ENCODE results near the gene MSI2. TPM values are rescaled to one million over a fixed set of nuclear protein-coding genes. Genes with fewer than 3 reads are reported as not detected.
A peak's percentile ranks its signal among the peaks of the same experiment; 100 is the strongest.

Gene MSI2
- total RNA-seq, 2 donors from 2014 or later: 30.1 to 41.1 TPM

DNA sequence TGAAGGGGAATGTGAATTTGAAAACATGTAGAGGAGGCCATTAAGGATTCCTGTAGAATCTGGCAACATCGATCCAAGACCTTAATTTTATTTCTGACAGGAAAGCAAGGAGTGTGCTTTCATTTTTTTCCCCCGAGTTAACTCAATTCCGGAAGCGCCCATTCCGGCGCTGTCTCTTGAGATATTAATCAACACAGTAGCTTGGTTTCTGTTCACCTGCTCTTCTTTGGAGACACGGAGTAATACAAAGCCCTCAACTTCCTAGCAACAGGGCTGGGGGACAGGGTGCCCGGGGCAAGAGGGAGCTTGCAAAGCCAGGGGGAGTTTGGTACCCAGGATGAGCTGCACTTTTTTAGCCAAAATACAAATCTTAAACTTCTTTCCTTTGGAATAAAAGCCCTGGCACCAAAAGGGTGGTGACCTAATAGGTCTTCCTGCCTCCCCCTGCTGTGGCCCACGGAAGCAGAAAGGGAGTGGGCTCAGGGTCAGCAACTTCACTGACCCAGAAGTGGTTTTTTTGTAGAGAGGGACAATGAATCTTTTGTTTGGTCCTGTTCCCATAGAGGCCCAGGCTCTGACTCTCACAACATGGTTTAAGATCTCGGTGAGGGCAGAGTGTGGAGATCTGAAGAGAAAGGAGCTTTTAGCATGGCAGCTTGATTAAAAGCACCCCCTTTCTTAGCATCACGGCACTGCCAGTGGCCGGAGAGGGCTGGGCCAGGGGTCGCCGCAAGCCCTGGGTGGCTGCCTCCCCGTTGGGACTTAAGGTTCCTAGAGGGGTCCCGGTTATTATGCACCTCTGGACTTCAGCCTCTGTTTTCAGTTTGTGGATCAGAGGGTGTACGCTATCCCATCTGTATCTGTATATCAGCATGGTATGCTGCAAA is 281.4 kb downstream of the MSI2 start:
- Histone ChIP-seq H3K4me1 (peaks cover 0 to 78% of the 10 kb centered on the region in 2 donors), H3K36me3 (no peaks in the 10 kb centered on the region), H3K27ac (peak overlapping the region; percentile 40 to 49), H3K4me3 (no peak overlapping the region), H3K9me3 (no peaks in the 10 kb centered on the region), H3K27me3 (no peaks in the 10 kb centered on the region)
- no peak for DNase-seq (ENCODE audit: low spot score)
- TF ChIP-seq, protein P1, sequence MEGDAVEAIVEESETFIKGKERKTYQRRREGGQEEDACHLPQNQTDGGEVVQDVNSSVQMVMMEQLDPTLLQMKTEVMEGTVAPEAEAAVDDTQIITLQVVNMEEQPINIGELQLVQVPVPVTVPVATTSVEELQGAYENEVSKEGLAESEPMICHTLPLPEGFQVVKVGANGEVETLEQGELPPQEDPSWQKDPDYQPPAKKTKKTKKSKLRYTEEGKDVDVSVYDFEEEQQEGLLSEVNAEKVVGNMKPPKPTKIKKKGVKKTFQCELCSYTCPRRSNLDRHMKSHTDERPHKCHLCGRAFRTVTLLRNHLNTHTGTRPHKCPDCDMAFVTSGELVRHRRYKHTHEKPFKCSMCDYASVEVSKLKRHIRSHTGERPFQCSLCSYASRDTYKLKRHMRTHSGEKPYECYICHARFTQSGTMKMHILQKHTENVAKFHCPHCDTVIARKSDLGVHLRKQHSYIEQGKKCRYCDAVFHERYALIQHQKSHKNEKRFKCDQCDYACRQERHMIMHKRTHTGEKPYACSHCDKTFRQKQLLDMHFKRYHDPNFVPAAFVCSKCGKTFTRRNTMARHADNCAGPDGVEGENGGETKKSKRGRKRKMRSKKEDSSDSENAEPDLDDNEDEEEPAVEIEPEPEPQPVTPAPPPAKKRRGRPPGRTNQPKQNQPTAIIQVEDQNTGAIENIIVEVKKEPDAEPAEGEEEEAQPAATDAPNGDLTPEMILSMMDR (IDR thresholded peaks at IDR 0.05): no peak

DNA sequence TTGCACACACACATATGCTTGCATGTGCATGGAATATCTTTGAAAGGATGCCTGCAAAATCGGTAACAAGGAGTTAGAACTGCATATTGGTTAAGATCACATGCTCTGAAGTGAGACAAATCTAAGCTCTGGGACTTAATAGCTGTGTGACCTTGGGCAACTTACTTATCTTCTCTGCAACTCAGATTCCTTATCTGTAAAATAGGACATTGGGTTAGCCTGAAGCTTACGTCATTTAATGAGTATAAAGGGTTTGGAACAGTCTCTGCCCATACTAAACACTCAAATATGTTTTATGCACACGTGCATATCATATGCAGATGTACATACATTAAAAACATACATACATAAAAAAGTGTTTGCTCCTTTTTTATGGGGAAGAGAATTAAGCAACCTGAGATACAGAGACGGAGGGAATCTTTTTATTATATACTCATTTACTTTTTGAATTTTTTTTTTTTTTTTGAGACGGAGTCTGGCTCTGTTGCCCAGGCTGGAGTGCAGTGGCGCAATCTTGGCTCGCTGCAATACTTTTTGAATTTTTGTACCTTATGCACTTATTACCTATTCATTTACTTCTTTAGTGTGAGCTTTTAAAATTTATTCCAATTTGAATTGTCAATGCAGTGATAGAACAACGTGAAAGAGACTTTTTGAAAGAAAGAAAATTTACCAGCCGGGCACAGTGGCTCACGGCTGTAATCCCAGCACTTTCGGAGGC is 282.6 kb downstream of the MSI2 start:
- DNase-seq (ENCODE audit: low spot score): no peak
- H3K27me3 ChIP-seq: no peaks in the 10 kb centered on the region
- H3K27ac ChIP-seq: peak overlapping the region in 1 of 2 donors; percentile 49
- peaks cover 0 to 77% of the 10 kb centered on the region in 2 donors for H3K4me1 ChIP-seq
- no peaks in the 10 kb centered on the region for H3K36me3 ChIP-seq
- TF ChIP-seq, protein P1 (IDR thresholded peaks at IDR 0.05): no peak
- H3K4me3 ChIP-seq: no peak overlapping the region
- H3K9me3 ChIP-seq: no peaks in the 10 kb centered on the region

- H3K4me1 ChIP-seq: peaks cover 0 to 75% of the 10 kb centered on the region in 2 donors
- no peak overlapping the region for H3K4me3 ChIP-seq
- TF ChIP-seq, protein P1 (IDR thresholded peaks at IDR 0.05): no peak
- H3K36me3 ChIP-seq: no peaks in the 10 kb centered on the region
- no peaks in the 10 kb centered on the region for H3K9me3 ChIP-seq
- H3K27me3 ChIP-seq: no peaks in the 10 kb centered on the region
- DNase-seq (ENCODE audit: low spot score): no peak
- no peak overlapping the region for H3K27ac ChIP-seq
These were observed 283.4 kb downstream of the MSI2 start for GRCh38 chr17:57539529-57540301.

DNA sequence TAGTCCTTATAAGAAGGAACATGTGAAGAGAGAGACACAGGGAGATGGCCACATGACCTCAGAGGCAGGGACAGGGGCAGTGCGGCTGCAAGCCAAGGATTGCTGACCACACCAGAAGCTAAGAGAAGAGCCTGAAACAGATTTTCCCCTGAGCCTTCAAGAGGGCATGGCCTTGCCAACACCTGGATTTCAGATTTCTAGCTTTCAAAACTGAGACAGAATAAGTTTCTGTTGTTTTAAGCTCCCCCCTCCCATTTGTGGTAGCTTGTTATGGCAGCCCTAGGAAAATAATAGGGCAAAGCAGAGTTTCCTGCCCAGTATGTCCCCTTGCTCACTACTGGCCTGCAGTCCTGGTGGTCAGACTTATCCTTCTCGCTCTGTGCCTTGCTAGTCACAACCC is 284.3 kb downstream of the MSI2 start:
- TF ChIP-seq, protein P1 (IDR thresholded peaks at IDR 0.05): no peak
- Histone ChIP-seq H3K36me3 (no peaks in the 10 kb centered on the region), H3K4me1 (peaks cover 0 to 66% of the 10 kb centered on the region in 2 donors), H3K9me3 (no peaks in the 10 kb centered on the region), H3K27me3 (no peaks in the 10 kb centered on the region), H3K4me3 (no peak overlapping the region), H3K27ac (no peak overlapping the region)
- no peak for DNase-seq (ENCODE audit: low spot score)

DNA sequence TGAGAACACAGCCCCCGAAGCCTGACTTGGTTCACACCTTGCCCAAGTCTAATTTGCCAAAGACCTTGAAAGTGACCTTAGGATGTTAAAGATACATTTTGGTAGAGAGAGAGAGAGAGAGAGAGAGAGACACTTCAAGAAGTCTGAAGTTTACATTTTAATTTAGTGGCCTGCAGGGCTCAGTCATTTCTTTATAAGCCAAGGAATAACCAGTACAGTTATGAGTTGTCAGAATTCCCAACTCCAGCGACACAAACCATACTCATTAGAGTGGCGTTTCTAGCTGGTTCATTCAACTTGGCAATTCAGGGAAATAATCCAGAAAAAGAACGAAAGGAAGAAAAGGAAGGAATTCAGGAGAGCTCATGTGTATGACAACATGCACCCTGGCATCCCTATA is 284.7 kb downstream of the MSI2 start:
- peak overlapping the region; percentile 64 to 67 for H3K27ac ChIP-seq
- H3K27me3 ChIP-seq: no peaks in the 10 kb centered on the region
- H3K4me3 ChIP-seq: no peak overlapping the region
- H3K36me3 ChIP-seq: no peaks in the 10 kb centered on the region
- H3K4me1 ChIP-seq: peaks cover 0 to 62% of the 10 kb centered on the region in 2 donors
- no peaks in the 10 kb centered on the region for H3K9me3 ChIP-seq
- DNase-seq (ENCODE audit: low spot score): no peak
- TF ChIP-seq, protein P1 (IDR thresholded peaks at IDR 0.05): no peak

Measured in right atrium auricular region (tissue), 2 donors.